HG02970 (cell line): ENCODE results near the gene SNX12.

Experiments used
- ATAC-seq: cut with Tn5 transposase; IDR thresholded peaks from one replicate; pipeline ENCODE4 v1.9.1; 2021; ENCODE audit warnings: mild to moderate bottlenecking, moderate library complexity, moderate number of reproducible peaks; ENCODE audit not compliant: unreplicated experiment, low FRiP score

The SNX12 gene

GRCh38 chrX:71068044-71068918 lies at the start of gene SNX12:
SNX12 (minus strand) TSS chrX:71068334; CDS start chrX:71068306, 28 bp downstream.
- ATAC-seq, result peak; percentile 93

- no peak for ATAC-seq
Measured at GRCh38 chrX:71117358-71117757, 49.2 kb upstream of the SNX12 start.

- no peak for ATAC-seq
Measured at GRCh38 chrX:71111921-71112431, 43.8 kb upstream of the SNX12 start.

GRCh38 chrX:71111141-71111843 lies 43.2 kb upstream of the SNX12 start, which contains the start of gene IL2RG:
IL2RG (minus strand) TSS chrX:71111577; CDS start chrX:71111539, 38 bp downstream.
- ATAC-seq, result peak; percentile 70

GRCh38 chrX:71109051-71109450 lies 40.9 kb upstream of the SNX12 start:
- no peak for ATAC-seq

- no peak for ATAC-seq
Measured at GRCh38 chrX:71107762-71108360, 39.7 kb upstream of the SNX12 start.

- ATAC-seq, result no peak
Measured at GRCh38 chrX:71107245-71107644, 39.1 kb upstream of the SNX12 start.

- ATAC-seq, result no peak
Measured at GRCh38 chrX:71106427-71106826, 38.3 kb upstream of the SNX12 start, which contains the start of gene CXorf65. CXorf65 (minus strand) TSS chrX:71106740; CDS start chrX:71106556, 184 bp downstream.

GRCh38 chrX:71105628-71106027 lies 37.5 kb upstream of the SNX12 start:
- no peak for ATAC-seq

- no peak for ATAC-seq
Measured at GRCh38 chrX:71103110-71103983, 35.2 kb upstream of the SNX12 start.

- no peak for ATAC-seq
Measured at GRCh38 chrX:71102292-71102691, 34.2 kb upstream of the SNX12 start.

GRCh38 chrX:71100581-71101505 lies 32.7 kb upstream of the SNX12 start:
- ATAC-seq, result no peak

GRCh38 chrX:71099736-71100135 lies 31.6 kb upstream of the SNX12 start:
- ATAC-seq, result no peak

- ATAC-seq, result no peak
Measured at GRCh38 chrX:71098951-71099506, 30.9 kb upstream of the SNX12 start.

- ATAC-seq, result no peak
Measured at GRCh38 chrX:71098302-71098701, 30.2 kb upstream of the SNX12 start.

GRCh38 chrX:71096760-71097032 lies 28.6 kb upstream of the SNX12 start:
- ATAC-seq, result no peak

- no peak for ATAC-seq
Measured at GRCh38 chrX:71095981-71096759, 28.0 kb upstream of the SNX12 start.

- no peak for ATAC-seq
Measured at GRCh38 chrX:71095555-71095980, 27.4 kb upstream of the SNX12 start, which contains the start of gene FOXO4. FOXO4 (plus strand) TSS chrX:71095851; CDS start chrX:71096529, 678 bp downstream.
